IPS-18a (cell line): Measurements from ENCODE around the gene SLC6A5.

ENCODE experiments used
- H3K27ac ChIP-seq: one replicate; pipeline ENCODE4 v1.5.1; 2013; ENCODE audit warnings: low read length
- H3K27me3 ChIP-seq: one replicate; pipeline ENCODE4 v1.6.1; 2013; ENCODE audit warnings: mild to moderate bottlenecking, low read length; ENCODE audit not compliant: control insufficient read depth, insufficient read depth
- H3K36me3 ChIP-seq: one replicate; pipeline ENCODE4 v1.6.1; 2013; ENCODE audit warnings: low read depth, low read length; ENCODE audit not compliant: control insufficient read depth
- H3K4me1 ChIP-seq: one replicate; pipeline ENCODE4 v1.6.1; 2013; ENCODE audit warnings: low read depth, low read length; ENCODE audit not compliant: control insufficient read depth
- H3K4me3 ChIP-seq: one replicate; pipeline ENCODE4 v1.5.1; 2013; ENCODE audit warnings: low read length
- H3K9ac ChIP-seq: one replicate; pipeline ENCODE4 v1.6.1; 2013; ENCODE audit warnings: mild to moderate bottlenecking, low read length, moderate library complexity
- H3K9me3 ChIP-seq: one replicate; pipeline ENCODE4 v1.6.1; 2013; ENCODE audit warnings: low read depth, low read length; ENCODE audit not compliant: control insufficient read depth

SLC6A5 gene

GRCh38 chr11:20597680-20598484 lies 1.5 kb upstream of the SLC6A5 start:
- H3K4me1 ChIP-seq: peaks cover 7% of the 10 kb centered on the region
- H3K27me3 ChIP-seq: peaks cover 96% of the 10 kb centered on the region
- peak overlapping the region; percentile 48 for H3K4me3 ChIP-seq
- no peak overlapping the region for H3K9ac ChIP-seq
- no peaks in the 10 kb centered on the region for H3K9me3 ChIP-seq
- no peaks in the 10 kb centered on the region for H3K36me3 ChIP-seq
- H3K27ac ChIP-seq: no peak overlapping the region

GRCh38 chr11:20598492-20598891 lies 916 bp upstream of the SLC6A5 start:
- peak overlapping the region; percentile 48 for H3K4me3 ChIP-seq
- no peak overlapping the region for H3K27ac ChIP-seq
- H3K9ac ChIP-seq: no peak overlapping the region
- H3K9me3 ChIP-seq: no peaks in the 10 kb centered on the region
- H3K36me3 ChIP-seq: no peaks in the 10 kb centered on the region
- H3K4me1 ChIP-seq: peaks cover 7% of the 10 kb centered on the region
- H3K27me3 ChIP-seq: peaks cover 96% of the 10 kb centered on the region

GRCh38 chr11:20600020-20600346 lies 575 bp downstream of the SLC6A5 start:
- H3K9me3 ChIP-seq: no peaks in the 10 kb centered on the region

GRCh38 chr11:20600551-20600950 lies 1.1 kb downstream of the SLC6A5 start:
- no peak overlapping the region for H3K4me3 ChIP-seq
- H3K36me3 ChIP-seq: no peaks in the 10 kb centered on the region
- H3K27ac ChIP-seq: no peak overlapping the region
- H3K4me1 ChIP-seq: peaks cover 7% of the 10 kb centered on the region
- no peaks in the 10 kb centered on the region for H3K9me3 ChIP-seq
- peaks cover 94% of the 10 kb centered on the region for H3K27me3 ChIP-seq
- H3K9ac ChIP-seq: no peak overlapping the region

More at GRCh38 chr11:20600020-20600346, 575 bp downstream of the SLC6A5 start:
- H3K4me1 ChIP-seq: peaks cover 7% of the 10 kb centered on the region
- H3K9ac ChIP-seq: no peak overlapping the region
- H3K4me3 ChIP-seq: no peak overlapping the region
- peaks cover 94% of the 10 kb centered on the region for H3K27me3 ChIP-seq
- no peak overlapping the region for H3K27ac ChIP-seq
- no peaks in the 10 kb centered on the region for H3K36me3 ChIP-seq

- H3K27ac ChIP-seq: no peak overlapping the region
- no peaks in the 10 kb centered on the region for H3K9me3 ChIP-seq
- H3K27me3 ChIP-seq: peaks cover 86% of the 10 kb centered on the region
- peak overlapping the region; percentile 15 for H3K4me3 ChIP-seq
- H3K4me1 ChIP-seq: peaks cover 7% of the 10 kb centered on the region
- no peaks in the 10 kb centered on the region for H3K36me3 ChIP-seq
- H3K9ac ChIP-seq: no peak overlapping the region
Measured at GRCh38 chr11:20601221-20601914, 2.0 kb downstream of the SLC6A5 start.

- H3K9ac ChIP-seq: no peak overlapping the region
- no peaks in the 10 kb centered on the region for H3K9me3 ChIP-seq
- peaks cover 64% of the 10 kb centered on the region for H3K27me3 ChIP-seq
- no peaks in the 10 kb centered on the region for H3K4me1 ChIP-seq
- H3K27ac ChIP-seq: no peak overlapping the region
- H3K36me3 ChIP-seq: no peaks in the 10 kb centered on the region
- no peak overlapping the region for H3K4me3 ChIP-seq
Measured at GRCh38 chr11:20604295-20604803, 4.9 kb downstream of the SLC6A5 start.

- Histone ChIP-seq H3K4me1 (peaks cover 5% of the 10 kb centered on the region), H3K27ac (no peak overlapping the region), H3K9me3 (no peaks in the 10 kb centered on the region), H3K27me3 (peaks cover 64% of the 10 kb centered on the region), H3K36me3 (no peaks in the 10 kb centered on the region), H3K4me3 (no peak overlapping the region), H3K9ac (no peak overlapping the region)
Measured at GRCh38 chr11:20604864-20605601, 5.6 kb downstream of the SLC6A5 start.

- Histone ChIP-seq H3K4me1 (peaks cover 9% of the 10 kb centered on the region), H3K9me3 (no peaks in the 10 kb centered on the region), H3K4me3 (no peak overlapping the region), H3K27ac (no peak overlapping the region), H3K27me3 (peaks cover 62% of the 10 kb centered on the region), H3K36me3 (no peaks in the 10 kb centered on the region), H3K9ac (no peak overlapping the region)
Measured at GRCh38 chr11:20605602-20606091, 6.2 kb downstream of the SLC6A5 start.

GRCh38 chr11:20608934-20609333 lies 9.5 kb downstream of the SLC6A5 start:
- no peaks in the 10 kb centered on the region for H3K36me3 ChIP-seq
- H3K27ac ChIP-seq: no peak overlapping the region
- H3K4me1 ChIP-seq: peaks cover 9% of the 10 kb centered on the region
- no peak overlapping the region for H3K9ac ChIP-seq
- H3K9me3 ChIP-seq: no peaks in the 10 kb centered on the region
- H3K4me3 ChIP-seq: no peak overlapping the region
- peaks cover 38% of the 10 kb centered on the region for H3K27me3 ChIP-seq

GRCh38 chr11:20609727-20610707 lies 10.6 kb downstream of the SLC6A5 start:
- Histone ChIP-seq H3K4me3 (no peak overlapping the region), H3K9ac (no peak overlapping the region), H3K27me3 (peaks cover 33% of the 10 kb centered on the region), H3K27ac (no peak overlapping the region), H3K4me1 (peaks cover 9% of the 10 kb centered on the region), H3K9me3 (no peaks in the 10 kb centered on the region), H3K36me3 (no peaks in the 10 kb centered on the region)
